Measurements from ENCODE around the gene ZNF277. TPM values are rescaled to one million over a fixed set of nuclear protein-coding genes. Genes with fewer than 3 reads are reported as not detected.

Gene ZNF277
- total and polyA plus RNA-seq, 4 donors, result 7.8 to 23.5 (median 14.5) TPM

DNA sequence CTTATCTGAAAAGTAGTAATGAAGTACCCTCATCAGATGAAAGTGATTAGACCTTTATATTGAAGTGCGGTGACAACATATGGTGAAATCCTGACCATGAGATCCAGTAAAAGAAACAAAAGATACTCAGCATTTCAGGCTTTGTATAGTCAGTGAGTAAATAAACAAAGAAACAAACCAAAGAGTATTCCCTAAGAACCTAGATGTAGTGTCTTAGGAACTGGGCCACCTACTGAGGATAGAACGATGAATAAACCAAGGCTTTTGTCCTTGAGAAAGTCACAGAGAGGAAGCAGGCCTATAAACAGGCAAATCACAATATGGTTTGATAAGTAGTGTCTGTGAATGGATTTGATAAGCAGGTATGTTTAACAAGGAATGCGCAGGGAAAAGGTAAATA, 46.2 kb downstream of the ZNF277 start:
- TF ChIP-seq, protein P1, sequence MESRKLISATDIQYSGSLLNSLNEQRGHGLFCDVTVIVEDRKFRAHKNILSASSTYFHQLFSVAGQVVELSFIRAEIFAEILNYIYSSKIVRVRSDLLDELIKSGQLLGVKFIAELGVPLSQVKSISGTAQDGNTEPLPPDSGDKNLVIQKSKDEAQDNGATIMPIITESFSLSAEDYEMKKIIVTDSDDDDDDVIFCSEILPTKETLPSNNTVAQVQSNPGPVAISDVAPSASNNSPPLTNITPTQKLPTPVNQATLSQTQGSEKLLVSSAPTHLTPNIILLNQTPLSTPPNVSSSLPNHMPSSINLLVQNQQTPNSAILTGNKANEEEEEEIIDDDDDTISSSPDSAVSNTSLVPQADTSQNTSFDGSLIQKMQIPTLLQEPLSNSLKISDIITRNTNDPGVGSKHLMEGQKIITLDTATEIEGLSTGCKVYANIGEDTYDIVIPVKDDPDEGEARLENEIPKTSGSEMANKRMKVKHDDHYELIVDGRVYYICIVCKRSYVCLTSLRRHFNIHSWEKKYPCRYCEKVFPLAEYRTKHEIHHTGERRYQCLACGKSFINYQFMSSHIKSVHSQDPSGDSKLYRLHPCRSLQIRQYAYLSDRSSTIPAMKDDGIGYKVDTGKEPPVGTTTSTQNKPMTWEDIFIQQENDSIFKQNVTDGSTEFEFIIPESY (IDR thresholded peaks at IDR 0.05), result no peak
- TF ChIP-seq HNF4G (IDR thresholded peaks at IDR 0.05) (no peak), NR2F2 (IDR thresholded peaks at IDR 0.05) (no peak), RXRA (IDR thresholded peaks at IDR 0.05) (no peak), SP1 (IDR thresholded peaks at IDR 0.05) (no peak), YY1 (IDR thresholded peaks at IDR 0.05) (no peak), JUND (IDR thresholded peaks at IDR 0.05) (no peak), TAF1 (conservative IDR thresholded peaks at IDR 0.05) (no peak), FOXA1 (IDR thresholded peaks at IDR 0.05) (no peak), GABPA (IDR thresholded peaks at IDR 0.05 in 1 of 2, conservative IDR thresholded peaks at IDR 0.05 in 1 of 2) (no peak), HNF4A (conservative IDR thresholded peaks at IDR 0.05) (no peak), RAD21 (IDR thresholded peaks at IDR 0.05) (no peak), EGR1 (IDR thresholded peaks at IDR 0.05; ENCODE audit: low read depth in 2 of 2) (no peak), FOXA2 (IDR thresholded peaks at IDR 0.05) (no peak)
- TF ChIP-seq, protein P2, sequence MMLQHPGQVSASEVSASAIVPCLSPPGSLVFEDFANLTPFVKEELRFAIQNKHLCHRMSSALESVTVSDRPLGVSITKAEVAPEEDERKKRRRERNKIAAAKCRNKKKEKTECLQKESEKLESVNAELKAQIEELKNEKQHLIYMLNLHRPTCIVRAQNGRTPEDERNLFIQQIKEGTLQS (IDR thresholded peaks at IDR 0.05), result no peak
- TF ChIP-seq, protein P3, sequence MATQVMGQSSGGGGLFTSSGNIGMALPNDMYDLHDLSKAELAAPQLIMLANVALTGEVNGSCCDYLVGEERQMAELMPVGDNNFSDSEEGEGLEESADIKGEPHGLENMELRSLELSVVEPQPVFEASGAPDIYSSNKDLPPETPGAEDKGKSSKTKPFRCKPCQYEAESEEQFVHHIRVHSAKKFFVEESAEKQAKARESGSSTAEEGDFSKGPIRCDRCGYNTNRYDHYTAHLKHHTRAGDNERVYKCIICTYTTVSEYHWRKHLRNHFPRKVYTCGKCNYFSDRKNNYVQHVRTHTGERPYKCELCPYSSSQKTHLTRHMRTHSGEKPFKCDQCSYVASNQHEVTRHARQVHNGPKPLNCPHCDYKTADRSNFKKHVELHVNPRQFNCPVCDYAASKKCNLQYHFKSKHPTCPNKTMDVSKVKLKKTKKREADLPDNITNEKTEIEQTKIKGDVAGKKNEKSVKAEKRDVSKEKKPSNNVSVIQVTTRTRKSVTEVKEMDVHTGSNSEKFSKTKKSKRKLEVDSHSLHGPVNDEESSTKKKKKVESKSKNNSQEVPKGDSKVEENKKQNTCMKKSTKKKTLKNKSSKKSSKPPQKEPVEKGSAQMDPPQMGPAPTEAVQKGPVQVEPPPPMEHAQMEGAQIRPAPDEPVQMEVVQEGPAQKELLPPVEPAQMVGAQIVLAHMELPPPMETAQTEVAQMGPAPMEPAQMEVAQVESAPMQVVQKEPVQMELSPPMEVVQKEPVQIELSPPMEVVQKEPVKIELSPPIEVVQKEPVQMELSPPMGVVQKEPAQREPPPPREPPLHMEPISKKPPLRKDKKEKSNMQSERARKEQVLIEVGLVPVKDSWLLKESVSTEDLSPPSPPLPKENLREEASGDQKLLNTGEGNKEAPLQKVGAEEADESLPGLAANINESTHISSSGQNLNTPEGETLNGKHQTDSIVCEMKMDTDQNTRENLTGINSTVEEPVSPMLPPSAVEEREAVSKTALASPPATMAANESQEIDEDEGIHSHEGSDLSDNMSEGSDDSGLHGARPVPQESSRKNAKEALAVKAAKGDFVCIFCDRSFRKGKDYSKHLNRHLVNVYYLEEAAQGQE (IDR thresholded peaks at IDR 0.05), result no peak
- TF ChIP-seq, protein P4, sequence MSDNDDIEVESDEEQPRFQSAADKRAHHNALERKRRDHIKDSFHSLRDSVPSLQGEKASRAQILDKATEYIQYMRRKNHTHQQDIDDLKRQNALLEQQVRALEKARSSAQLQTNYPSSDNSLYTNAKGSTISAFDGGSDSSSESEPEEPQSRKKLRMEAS (IDR thresholded peaks at IDR 0.05), result no peak
- TF ChIP-seq, protein P5, sequence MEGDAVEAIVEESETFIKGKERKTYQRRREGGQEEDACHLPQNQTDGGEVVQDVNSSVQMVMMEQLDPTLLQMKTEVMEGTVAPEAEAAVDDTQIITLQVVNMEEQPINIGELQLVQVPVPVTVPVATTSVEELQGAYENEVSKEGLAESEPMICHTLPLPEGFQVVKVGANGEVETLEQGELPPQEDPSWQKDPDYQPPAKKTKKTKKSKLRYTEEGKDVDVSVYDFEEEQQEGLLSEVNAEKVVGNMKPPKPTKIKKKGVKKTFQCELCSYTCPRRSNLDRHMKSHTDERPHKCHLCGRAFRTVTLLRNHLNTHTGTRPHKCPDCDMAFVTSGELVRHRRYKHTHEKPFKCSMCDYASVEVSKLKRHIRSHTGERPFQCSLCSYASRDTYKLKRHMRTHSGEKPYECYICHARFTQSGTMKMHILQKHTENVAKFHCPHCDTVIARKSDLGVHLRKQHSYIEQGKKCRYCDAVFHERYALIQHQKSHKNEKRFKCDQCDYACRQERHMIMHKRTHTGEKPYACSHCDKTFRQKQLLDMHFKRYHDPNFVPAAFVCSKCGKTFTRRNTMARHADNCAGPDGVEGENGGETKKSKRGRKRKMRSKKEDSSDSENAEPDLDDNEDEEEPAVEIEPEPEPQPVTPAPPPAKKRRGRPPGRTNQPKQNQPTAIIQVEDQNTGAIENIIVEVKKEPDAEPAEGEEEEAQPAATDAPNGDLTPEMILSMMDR (IDR thresholded peaks at IDR 0.05; ENCODE audit: low read depth, low read length, missing input control), result no peak
- H3K36me3 ChIP-seq (ENCODE audit: control insufficient read depth in 4 of 4, insufficient read depth in 3 of 4, low read depth in 1 of 4, low read length in 3 of 4), result no peaks in the 10 kb centered on the region
- no peak overlapping the region for H3K9ac ChIP-seq (ENCODE audit: low read depth in 1 of 2, low read length in 2 of 2)
- H3K27ac ChIP-seq (ENCODE audit: low read depth in 1 of 2, low read length in 2 of 2), result no peak overlapping the region
- WGBS, result 95% methylated on average over 3 of the region's 3 CpGs
- H3K9me3 ChIP-seq (ENCODE audit: control insufficient read depth in 4 of 4, low read length in 3 of 4), result no peaks in the 10 kb centered on the region
- peaks cover 5 to 8% (median 7%) of the 10 kb centered on the region in 4 donors for H3K4me1 ChIP-seq (ENCODE audit: control insufficient read depth in 4 of 4, insufficient read depth in 4 of 4, low read length in 3 of 4)
- no peak overlapping the region for H3K4me3 ChIP-seq (ENCODE audit: low read depth in 1 of 3, low read length in 3 of 3)
- no peaks in the 10 kb centered on the region for H3K27me3 ChIP-seq (ENCODE audit: control insufficient read depth in 4 of 4, insufficient read depth in 4 of 4, low read length in 3 of 4)
- no peak for DNase-seq (ENCODE audit: low spot score)
